Endothelial cell (in vitro differentiated cells): ENCODE measurements around the gene CD4. TPM values are rescaled to one million over a fixed set of nuclear protein-coding genes. Genes with fewer than 3 reads are reported as not detected.

Experiments
- DNase-seq: peaks from one replicate; pipeline ENCODE4 v3.0.0; 2021; ENCODE audit warnings: low spot score
- H3K27ac Mint-ChIP-seq: one replicate; pipeline ENCODE4 v1.8.0; 2021; ENCODE audit warnings: mixed read lengths, inconsistent platforms; ENCODE audit not compliant: unreplicated experiment
- H3K27me3 Mint-ChIP-seq: one replicate; pipeline ENCODE4 v1.8.0; 2021; ENCODE audit warnings: mild to moderate bottlenecking, moderate library complexity, mixed read lengths, inconsistent platforms; ENCODE audit not compliant: unreplicated experiment
- H3K36me3 Mint-ChIP-seq: one replicate; pipeline ENCODE4 v1.8.0; 2021; ENCODE audit warnings: mild to moderate bottlenecking, low read depth, mixed read lengths, inconsistent platforms; ENCODE audit not compliant: unreplicated experiment
- H3K4me1 Mint-ChIP-seq: one replicate; pipeline ENCODE4 v1.8.0; 2021; ENCODE audit warnings: mild to moderate bottlenecking, mixed read lengths, inconsistent platforms; ENCODE audit not compliant: unreplicated experiment
- H3K4me3 Mint-ChIP-seq: one replicate; pipeline ENCODE4 v1.8.0; 2021; ENCODE audit warnings: mild to moderate bottlenecking, mixed read lengths, inconsistent platforms; ENCODE audit not compliant: unreplicated experiment
- H3K9me3 Mint-ChIP-seq: one replicate; pipeline ENCODE4 v1.8.0; 2021; ENCODE audit warnings: mixed read lengths, inconsistent platforms; ENCODE audit not compliant: unreplicated experiment
- CTCF ChIP-seq: fragments of 200-600 bp; sonication (generic); IDR thresholded peaks from one replicate; pipeline ENCODE4 v1.5.0; 2021; ENCODE audit warnings: antibody characterized with exemption; ENCODE audit not compliant: unreplicated experiment
- total RNA-seq: library from RNA; stranded (reverse); fragmentation: NEBNext Ultra II Directional; extraction: Animal tissue kit (Norgen Biotek cat#: 25700); gene quantifications from one replicate; pipeline ENCODE4 v1.2.1, GENCODE V29; 2021; ENCODE audit not compliant: unreplicated experiment

The CD4 gene
- total RNA-seq, 1 donor from 2014 or later: 4.7 TPM

DNA sequence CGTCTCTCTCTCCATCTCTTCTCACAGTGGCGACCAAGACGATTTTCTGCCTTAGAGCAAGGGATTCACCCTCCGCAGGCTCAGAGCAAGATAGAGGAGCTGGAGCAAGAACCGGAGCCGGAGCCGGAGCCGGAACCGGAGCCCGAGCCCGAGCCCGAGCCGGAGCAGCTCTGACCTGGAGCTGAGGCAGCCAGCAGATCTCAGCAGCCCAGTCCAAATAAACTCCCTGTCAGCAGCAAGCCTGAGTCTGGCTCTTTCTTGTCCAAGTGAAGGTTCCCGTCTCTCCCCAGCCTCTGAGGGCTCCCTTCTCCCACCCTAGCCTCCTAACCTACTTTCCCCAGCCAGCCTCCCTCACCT, 11.1 kb upstream of the CD4 start:
- Mint-ChIP-seq H3K36me3 (peaks cover 43% of the 10 kb centered on the region), H3K27me3 (peaks cover 15% of the 10 kb centered on the region), H3K4me3 (peak overlapping the region; percentile 14), H3K9me3 (no peaks in the 10 kb centered on the region), H3K27ac (no peak overlapping the region), H3K4me1 (peaks cover 34% of the 10 kb centered on the region)
- TF ChIP-seq CTCF: no peak
- peak; percentile 33 for DNase-seq

DNA sequence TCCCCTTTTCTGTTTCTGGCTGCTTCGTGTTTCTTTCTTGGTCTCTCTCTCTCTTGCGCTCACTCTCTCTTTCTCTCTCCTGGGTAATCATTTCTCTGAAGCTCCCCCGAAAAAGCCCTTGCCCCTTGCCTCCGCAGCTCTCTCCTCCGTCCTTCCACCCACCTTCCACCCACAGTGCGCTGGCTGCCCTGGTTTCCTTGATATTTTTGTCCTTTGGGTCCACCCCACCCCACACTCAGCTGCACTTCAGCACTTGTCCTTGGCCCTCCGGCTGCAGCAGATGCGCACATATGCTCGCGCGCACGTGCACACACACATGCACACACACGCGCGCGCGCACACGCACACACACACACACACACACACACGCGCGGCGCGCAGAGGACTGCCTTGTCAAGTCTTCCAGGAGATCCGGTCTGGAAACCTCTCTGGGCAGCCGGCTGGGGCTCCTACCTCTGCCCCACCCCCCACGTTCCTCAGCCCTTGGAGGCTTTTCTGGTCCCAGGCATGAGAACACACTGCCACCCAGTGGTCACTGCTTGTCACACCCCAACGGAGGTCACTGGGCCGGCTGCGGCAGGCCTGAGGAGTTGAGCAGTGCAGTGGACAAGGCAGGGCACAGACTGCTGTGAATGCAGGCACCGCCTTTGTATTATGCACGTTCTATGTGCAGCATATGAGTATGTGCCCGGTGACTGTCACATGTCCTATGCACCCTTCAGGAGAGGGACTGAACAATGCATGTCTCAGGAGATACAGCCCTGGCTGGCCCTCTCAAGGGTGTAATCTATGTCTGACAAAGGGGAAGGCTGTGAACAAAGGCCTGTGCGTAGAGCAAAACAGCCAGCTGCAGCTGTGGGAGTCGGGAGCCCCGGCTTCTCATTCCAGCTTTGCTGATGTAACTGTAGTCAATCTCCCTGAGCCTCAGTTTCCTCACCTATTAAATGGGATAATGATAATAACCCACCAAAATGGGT, 10.5 kb upstream of the CD4 start:
- Mint-ChIP-seq H3K4me1 (peaks cover 34% of the 10 kb centered on the region), H3K4me3 (peak overlapping the region; percentile 14), H3K27ac (peak overlapping the region; percentile 59), H3K27me3 (peaks cover 15% of the 10 kb centered on the region), H3K36me3 (peaks cover 45% of the 10 kb centered on the region), H3K9me3 (no peaks in the 10 kb centered on the region)
- DNase-seq: peak; percentile 98
- TF ChIP-seq CTCF: peak; percentile 88

- peak overlapping the region; percentile 66 for H3K4me3 Mint-ChIP-seq
- H3K9me3 Mint-ChIP-seq: no peaks in the 10 kb centered on the region
- peaks cover 39% of the 10 kb centered on the region for H3K36me3 Mint-ChIP-seq
- TF ChIP-seq CTCF: no peak
- peak overlapping the region; percentile 59 for H3K27ac Mint-ChIP-seq
- no peak for DNase-seq
- H3K27me3 Mint-ChIP-seq: peaks cover 12% of the 10 kb centered on the region
- H3K4me1 Mint-ChIP-seq: peaks cover 32% of the 10 kb centered on the region
These were observed 9.5 kb upstream of the CD4 start for GRCh38 chr12:6779708-6780432.

GRCh38 chr12:6780573-6780972, 8.8 kb upstream of the CD4 start:
- Mint-ChIP-seq H3K36me3 (peaks cover 32% of the 10 kb centered on the region), H3K4me3 (no peak overlapping the region), H3K4me1 (peaks cover 37% of the 10 kb centered on the region), H3K27me3 (peaks cover 11% of the 10 kb centered on the region), H3K27ac (no peak overlapping the region), H3K9me3 (no peaks in the 10 kb centered on the region)
- no peak for TF ChIP-seq CTCF
- DNase-seq: no peak
